Stimulated activated CD4-positive, alpha-beta T cell treated with anti-CD3 and anti-CD28 coated beads, Interleukin-1b, Interleukin-23, amount 100 ng/mL, for 1 hour (primary cell): ENCODE data around the gene CKM.
"Not testable (repeated sequence)": the region's sequence is repeated elsewhere in the genome, so short reads cannot be mapped to it uniquely, and the experiment has no call there.

Source experiments
- DNase-seq, 2 donors: peaks; one replicate each; pipeline ENCODE4 v3.0.0-alpha.2; 2020; ENCODE audit warnings: low read depth in 2 of 2

Gene CKM

GRCh38 chr19:45349126-45349415 is 26.4 kb upstream of the CKM start:
- no peak for DNase-seq

DNA sequence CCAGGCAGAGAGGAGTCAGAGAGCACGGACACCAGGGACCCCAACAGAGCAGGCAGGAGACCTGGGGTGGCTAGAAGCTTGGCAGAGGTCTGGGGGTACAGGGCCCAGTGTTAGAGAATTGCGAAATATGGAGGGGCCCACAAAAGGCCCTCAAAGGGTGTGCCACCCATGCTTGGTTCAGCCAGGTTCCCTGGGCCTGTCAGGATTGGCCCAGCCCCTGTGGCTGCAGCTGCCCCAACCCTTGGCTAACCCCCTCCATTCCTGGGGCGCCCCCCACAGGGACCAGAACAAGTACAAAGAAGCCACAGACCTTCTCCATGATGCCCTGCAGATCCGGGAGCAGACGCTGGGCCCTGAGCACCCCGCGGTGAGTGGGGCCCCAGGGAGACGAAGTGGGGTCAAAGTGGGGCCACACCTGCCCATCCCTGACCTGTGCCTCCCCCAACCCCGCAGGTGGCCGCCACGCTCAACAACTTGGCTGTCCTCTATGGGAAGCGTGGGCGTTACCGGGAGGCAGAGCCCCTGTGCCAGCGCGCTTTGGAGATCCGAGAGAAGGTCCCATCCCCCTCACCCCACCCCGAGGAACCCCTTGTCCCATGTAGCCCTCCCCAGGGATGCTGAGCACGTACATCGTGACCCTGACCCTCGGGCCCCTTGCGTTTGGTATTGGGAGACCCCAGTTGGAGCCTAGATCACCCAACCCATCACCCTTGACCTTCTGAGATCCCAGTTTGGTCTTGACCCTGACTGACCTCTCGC is 25.9 kb upstream of the CKM start:
- DNase-seq: no peak

DNA sequence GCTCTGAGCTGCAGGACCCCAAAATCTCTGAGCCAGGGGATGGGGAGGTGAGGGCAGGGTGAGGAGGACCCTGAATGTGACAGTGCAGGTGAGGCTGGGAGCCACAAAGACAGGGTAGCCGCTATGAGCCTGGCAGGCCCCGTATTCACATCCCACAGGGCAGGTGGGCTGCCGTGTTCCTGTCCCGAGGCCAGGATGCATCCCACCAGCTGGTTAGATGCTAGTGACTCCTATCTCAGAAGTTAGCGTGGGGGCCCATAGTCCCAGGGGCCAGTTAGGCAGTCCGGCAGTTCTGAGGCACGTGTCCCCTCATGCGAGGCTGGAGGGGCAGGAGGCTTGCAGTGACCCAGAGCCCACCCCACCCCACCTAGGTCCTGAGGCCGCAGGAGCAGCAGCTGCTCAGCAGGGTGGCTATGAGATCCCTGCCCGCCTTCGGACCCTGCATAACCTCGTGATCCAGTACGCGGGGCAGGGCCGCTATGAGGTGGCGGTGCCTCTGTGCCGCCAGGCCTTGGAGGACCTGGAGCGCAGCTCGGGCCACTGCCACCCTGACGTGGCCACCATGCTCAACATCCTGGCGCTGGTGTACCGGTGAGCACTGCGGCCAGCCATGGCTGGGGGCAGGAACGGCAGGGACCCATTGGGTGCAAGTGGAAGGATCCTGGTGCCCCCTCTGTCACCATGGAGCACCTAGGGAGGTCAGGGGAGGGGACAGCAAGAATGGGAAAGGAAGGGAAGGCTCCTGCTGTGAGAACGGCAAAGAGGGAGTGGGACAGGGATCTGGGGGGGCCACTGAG is 25.1 kb upstream of the CKM start:
- DNase-seq: no peak

GRCh38 chr19:45346449-45346848 is 23.8 kb upstream of the CKM start:
- no peak for DNase-seq

DNA sequence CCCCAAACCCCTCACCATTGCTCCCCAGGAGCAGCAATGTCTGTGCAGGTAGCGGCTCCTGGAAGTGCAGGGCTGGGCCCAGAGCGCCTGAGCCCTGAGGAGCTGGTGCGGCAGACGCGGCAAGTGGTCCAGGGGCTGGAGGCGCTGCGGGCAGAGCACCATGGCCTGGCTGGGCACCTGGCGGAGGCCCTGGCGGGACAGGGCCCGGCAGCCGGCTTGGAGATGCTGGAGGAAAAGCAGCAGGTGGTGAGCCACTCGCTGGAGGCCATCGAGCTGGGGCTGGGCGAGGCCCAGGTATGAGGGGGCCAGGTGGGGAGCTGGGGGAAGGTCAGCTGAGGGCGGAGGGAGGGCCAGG is 22.8 kb upstream of the CKM start:
- no peak for DNase-seq

DNA sequence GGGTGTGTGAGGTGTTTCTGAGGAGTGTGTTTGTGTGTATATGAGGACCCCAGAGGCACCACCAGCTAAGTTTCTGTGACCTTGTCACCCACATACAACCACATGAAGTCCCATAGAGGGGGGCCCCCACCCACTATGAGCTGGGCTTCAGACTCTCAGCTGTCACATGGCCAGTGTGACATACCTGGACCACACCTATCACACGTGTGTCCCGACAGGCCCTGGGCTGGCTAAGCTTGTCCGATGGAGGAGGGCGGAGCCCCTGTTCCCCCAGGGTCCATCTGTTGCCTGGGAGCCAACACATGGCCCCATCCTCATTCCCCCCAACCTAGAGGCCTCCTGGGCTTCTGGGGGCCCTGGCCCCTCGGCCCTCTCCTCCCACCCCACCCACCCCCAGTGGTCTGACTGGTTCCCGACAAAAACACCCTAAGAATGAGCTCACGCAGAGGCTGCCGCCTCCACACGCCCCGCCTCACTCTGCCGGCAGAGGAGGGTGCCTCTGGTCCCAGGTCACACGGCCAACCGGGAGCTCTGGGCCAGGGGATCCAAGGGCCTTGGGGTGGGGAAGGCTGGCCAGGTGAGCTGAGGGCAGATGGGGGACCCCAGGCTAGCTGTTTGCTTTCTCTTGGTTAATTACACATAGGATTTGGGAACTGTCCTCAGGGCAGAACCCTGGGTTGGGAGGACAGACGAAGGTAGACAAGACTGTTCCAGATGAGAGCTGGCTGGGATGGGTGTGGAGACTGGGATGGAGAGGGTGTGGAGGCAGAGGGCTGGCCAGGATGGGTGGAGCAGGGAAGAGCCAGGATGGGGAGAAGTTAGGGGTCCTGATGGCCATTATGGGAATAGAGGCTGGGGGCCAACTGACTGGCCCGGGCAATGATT is 22.2 kb upstream of the CKM start:
- no peak for DNase-seq

DNA sequence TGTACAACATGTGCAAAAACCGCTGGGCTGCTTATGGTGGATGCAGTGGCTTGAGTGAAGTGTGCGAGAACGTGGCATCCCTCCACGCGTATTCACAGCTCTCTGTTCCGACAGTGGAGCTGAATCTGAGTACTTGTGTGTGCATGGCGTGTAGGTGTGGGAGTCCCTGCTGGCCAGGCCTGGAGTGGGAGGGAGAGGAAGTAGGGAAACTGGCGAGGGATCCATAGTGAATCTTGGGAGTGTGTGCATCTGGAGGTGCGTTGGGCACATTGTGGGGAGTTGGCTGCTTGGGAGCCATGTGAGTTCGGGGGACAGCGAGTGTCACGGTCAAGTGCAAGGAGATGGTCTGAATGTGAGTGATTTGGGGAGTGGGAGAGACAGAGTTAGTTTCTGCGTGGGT is 20.2 kb upstream of the CKM start:
- no peak for DNase-seq

DNA sequence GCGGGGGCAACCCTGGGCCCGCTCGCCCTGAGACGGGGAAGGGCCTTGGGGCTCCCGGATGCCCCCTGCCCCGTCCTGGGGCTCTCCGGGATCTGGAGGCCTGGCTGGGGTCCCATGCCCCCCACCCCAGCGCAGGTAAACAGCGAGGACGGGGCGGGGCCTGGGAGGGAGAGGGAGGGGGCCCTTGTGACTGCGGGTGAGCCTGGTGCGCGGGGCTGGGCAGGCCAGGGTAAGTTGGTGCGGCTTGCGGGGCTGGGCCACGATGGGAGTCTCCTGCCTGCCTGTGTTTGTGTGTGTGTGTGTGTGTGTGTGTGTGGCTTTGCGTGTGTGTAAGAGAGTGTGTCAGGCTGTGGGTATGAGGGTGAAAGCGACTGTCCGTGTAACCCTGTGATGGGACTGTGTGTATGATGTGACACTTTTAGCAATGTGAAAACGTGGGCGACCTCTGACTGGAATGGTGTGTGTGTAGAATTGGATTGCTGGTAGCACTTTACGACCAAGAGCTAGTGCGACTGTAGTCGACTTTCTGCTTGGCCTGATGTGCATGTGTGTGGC is 18.3 kb upstream of the CKM start:
- DNase-seq: no peak

- peak in 1 of 2 donors; percentile 21 for DNase-seq
These were observed 17.7 kb upstream of the CKM start, which contains the start of gene KLC3 for GRCh38 chr19:45340232-45340898. Gene KLC3, plus strand, starts transcription at chr19:45340750. Its CDS starts 4,792 bp downstream, at chr19:45345542.

- DNase-seq: no peak
These were observed 17.0 kb upstream of the CKM start for GRCh38 chr19:45339629-45340028.

GRCh38 chr19:45336696-45337251 is 14.1 kb upstream of the CKM start:
- DNase-seq: no peak

DNA sequence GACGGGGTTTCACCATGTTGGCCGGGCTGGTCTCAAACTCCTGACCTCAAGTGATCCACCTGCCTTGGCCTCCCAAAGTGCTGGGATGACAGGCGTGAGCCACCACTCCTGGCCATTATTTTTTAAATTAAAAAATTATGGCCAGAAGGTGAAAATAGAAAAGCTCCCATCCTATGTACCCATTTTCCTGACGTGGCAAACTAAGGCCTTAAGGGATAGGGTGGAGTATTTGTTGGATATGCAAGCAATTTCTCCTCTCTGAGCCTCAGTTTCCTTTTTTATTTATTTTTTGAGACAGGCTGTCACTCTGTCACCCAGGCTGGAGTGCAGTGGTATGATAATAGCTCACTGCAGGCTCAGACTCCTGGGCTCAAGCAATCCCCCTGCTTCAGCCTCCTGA is 12.2 kb upstream of the CKM start:
- not testable (repeated sequence) for DNase-seq

GRCh38 chr19:45333609-45334303 is 11.1 kb upstream of the CKM start:
- no peak for DNase-seq

DNA sequence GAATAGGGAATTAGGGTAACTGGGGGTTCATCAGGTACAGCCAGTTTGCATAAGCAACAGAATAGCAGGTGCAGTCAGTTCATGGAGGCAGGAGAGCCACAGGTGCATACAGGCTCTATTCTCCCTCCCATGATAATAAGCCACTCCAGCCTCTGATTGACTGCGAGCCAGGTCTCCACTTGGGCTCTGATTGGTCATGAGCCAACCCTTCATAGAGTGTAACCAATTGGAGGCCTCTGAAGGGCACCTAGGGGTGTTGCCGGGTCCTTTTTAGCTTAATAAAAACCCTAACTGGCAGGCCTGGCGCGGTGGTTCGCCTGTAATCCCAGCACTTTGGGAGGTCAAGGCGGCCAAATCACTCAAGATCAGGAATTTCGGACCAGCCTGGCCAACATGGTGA is 8.7 kb upstream of the CKM start:
- DNase-seq: no peak

DNA sequence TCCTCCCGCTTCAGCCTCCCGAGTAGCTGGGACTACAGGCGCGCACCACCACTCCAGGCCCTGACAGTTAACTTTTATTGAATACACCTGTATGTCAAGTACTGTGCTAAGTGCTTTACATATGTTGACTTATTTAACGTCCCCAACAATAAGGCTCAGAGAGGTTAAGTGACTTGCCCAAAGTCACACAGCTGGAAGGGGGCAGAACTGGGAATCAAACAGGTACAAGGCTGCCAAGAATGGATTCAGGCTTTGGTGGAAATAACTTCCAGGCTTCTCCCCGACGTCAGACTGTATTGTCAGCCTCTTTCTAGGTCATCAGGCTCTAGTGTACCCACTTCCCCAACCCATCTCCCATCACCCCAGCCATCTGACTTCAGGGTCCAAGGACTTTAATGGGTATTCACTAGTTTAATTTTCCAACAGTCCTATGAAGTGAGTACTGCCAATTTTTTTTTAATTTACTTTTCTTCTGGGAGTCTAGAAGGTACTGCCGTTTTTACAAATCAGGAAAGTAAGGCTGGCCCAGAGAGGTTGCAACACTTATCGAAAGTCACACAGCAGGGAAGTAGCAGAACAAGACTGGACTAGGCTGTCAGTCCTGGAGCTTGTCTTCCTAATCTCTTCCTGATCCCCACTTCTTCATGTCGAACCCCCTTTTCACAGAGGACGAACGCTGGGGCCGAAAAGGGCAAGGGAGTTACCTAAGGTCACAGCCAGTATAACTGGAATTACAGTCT is 4.9 kb upstream of the CKM start:
- DNase-seq: no peak

GRCh38 chr19:45324349-45324907 is 1.8 kb upstream of the CKM start:
- no peak for DNase-seq

GRCh38 chr19:45323671-45324081 is 1.0 kb upstream of the CKM start:
- no peak for DNase-seq

- no peak for DNase-seq
These were observed 364 bp downstream of the CKM start for GRCh38 chr19:45322311-45322710.

GRCh38 chr19:45321848-45322247 is 827 bp downstream of the CKM start:
- no peak for DNase-seq
